Lung (tissue), 12 donors: ENCODE measurements around the gene AP2B1. TPM values are rescaled to one million over a fixed set of nuclear protein-coding genes. Genes with fewer than 3 reads are reported as not detected.
"Not testable (repeated sequence)": the region's sequence is repeated elsewhere in the genome, so short reads cannot be mapped to it uniquely, and the experiment has no call there.

ENCODE experiments used
- ATAC-seq: fragments of 200-7000 bp; cut with Tn5 transposase; one replicate; pipeline ENCODE4 v1.9.1; 2020; ENCODE audit warnings: moderate number of reproducible peaks; ENCODE audit not compliant: insufficient read depth, low FRiP score
- DNase-seq, 3 donors: peaks; one replicate each; pipeline ENCODE4 v3.0.0-alpha.2; 2013 to 2017
- H3K27ac ChIP-seq, 2 donors: one replicate each; pipeline ENCODE4 v1.5.1; 2013; ENCODE audit warnings: mild to moderate bottlenecking in 2 of 2, moderate library complexity in 2 of 2, control low read depth in 1 of 2, inconsistent platforms in 1 of 2, low read depth in 1 of 2, low read length in 1 of 2
- H3K27me3 ChIP-seq, 3 donors: one replicate each; pipeline ENCODE4 v1.5.1; 2013; ENCODE audit warnings: low read length in 2 of 3; ENCODE audit not compliant: control insufficient read depth in 3 of 3, insufficient read depth in 3 of 3
- H3K36me3 ChIP-seq, 4 donors: one replicate each; pipeline ENCODE4 v1.5.1; 2013; ENCODE audit warnings: low read length in 4 of 4, mild to moderate bottlenecking in 1 of 4, moderate library complexity in 1 of 4; ENCODE audit not compliant: control insufficient read depth in 4 of 4, insufficient read depth in 4 of 4
- H3K4me1 ChIP-seq, 5 donors: one replicate each; pipeline ENCODE4 v1.5.1; 2013; ENCODE audit warnings: low read length in 5 of 5, mild to moderate bottlenecking in 2 of 5, moderate library complexity in 1 of 5; ENCODE audit not compliant: control insufficient read depth in 5 of 5, insufficient read depth in 5 of 5
- H3K4me3 ChIP-seq: one replicate; pipeline ENCODE4 v1.5.1; 2013; ENCODE audit warnings: mild to moderate bottlenecking, control low read depth, moderate library complexity
- H3K9ac ChIP-seq, 2 donors: one replicate each; pipeline ENCODE4 v1.5.1; 2013; ENCODE audit warnings: low read length in 2 of 2, control low read depth in 1 of 2; ENCODE audit not compliant: insufficient read depth in 1 of 2
- H3K9me3 ChIP-seq, 4 donors: one replicate each; pipeline ENCODE4 v1.5.1; 2013; ENCODE audit warnings: low read length in 3 of 4, mild to moderate bottlenecking in 1 of 4, moderate library complexity in 1 of 4; ENCODE audit not compliant: control insufficient read depth in 4 of 4, insufficient read depth in 3 of 4
- WGBS, 2 donors: extraction: QIAGEN DNeasy Blood & Tissue Kit; methylation state at CpG; one replicate each; pipeline ENCODE4 v1.1.7; 2013; 5-methylcytosine and 5-hydroxymethylcytosine counted together
- polyA plus RNA-seq, 2 donors: library from polyadenylated mRNA; stranded (reverse); fragments of 200-250 nt; gene quantifications; one replicate each; pipeline ENCODE4 v1.2.1, GENCODE V29; 2013
- total RNA-seq, 2 donors: library from RNA; depleted of rRNA in 1 of 2; stranded (reverse); fragments of >200 nt in 1 of 2; gene quantifications; one replicate each; pipeline ENCODE4 v1.2.1, GENCODE V29; 2014 to 2021
- TF ChIP-seq, protein P1 (sequence below): IDR thresholded peaks from 2 replicates; pipeline ENCODE4 v1.5.1; 2012; ENCODE audit warnings: mild to moderate bottlenecking; ENCODE audit errors: control extremely low read depth, extremely low read depth
- donor health status: control.
- donor health status: control.
- donor health status: Bipolar disorder and iron deficiency.
- donor health status: healthy.
- donor health status: DM: yes; HTN: yes; CAD: no.

The AP2B1 gene
- total and polyA plus RNA-seq, 4 donors = 52.9 to 156 (median 82.4) TPM

DNA sequence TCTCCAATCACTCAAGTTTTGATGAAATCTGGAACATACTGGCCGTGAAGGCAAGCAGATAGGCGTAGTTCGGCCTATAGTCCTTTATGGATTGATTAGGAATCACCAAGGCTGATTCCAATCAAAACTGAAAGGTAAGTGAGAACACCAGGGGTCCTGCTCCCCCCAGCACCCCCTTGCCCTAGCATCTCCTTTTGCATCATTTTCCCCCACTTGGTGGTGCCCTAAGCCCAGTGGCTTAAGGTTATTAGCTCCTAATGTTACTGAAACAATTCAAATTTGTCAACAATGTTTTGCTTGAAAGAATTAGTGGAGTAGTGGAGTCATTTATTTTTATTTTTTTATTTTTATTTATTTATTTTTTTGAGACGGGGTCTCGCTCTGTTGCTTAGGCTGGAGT lies 31.4 kb upstream of the AP2B1 start:
- TF ChIP-seq, protein P1, sequence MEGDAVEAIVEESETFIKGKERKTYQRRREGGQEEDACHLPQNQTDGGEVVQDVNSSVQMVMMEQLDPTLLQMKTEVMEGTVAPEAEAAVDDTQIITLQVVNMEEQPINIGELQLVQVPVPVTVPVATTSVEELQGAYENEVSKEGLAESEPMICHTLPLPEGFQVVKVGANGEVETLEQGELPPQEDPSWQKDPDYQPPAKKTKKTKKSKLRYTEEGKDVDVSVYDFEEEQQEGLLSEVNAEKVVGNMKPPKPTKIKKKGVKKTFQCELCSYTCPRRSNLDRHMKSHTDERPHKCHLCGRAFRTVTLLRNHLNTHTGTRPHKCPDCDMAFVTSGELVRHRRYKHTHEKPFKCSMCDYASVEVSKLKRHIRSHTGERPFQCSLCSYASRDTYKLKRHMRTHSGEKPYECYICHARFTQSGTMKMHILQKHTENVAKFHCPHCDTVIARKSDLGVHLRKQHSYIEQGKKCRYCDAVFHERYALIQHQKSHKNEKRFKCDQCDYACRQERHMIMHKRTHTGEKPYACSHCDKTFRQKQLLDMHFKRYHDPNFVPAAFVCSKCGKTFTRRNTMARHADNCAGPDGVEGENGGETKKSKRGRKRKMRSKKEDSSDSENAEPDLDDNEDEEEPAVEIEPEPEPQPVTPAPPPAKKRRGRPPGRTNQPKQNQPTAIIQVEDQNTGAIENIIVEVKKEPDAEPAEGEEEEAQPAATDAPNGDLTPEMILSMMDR = no peak
- WGBS, 2 donors = 89 to 90% methylated on average over 5 of the region's 5 CpGs
- Histone ChIP-seq H3K27me3 (peaks cover 0 to 12% (median 0%) of the 10 kb centered on the region in 3 donors), H3K4me3 (no peak overlapping the region), H3K9me3 (no peaks in the 10 kb centered on the region), H3K4me1 (peaks cover 0 to 2% (median 0%) of the 10 kb centered on the region in 5 donors), H3K9ac (no peak overlapping the region), H3K27ac (no peak overlapping the region), H3K36me3 (no peaks in the 10 kb centered on the region)
- ATAC-seq (no peak), DNase-seq (peak in 1 of 3 donors; percentile 45)

DNA sequence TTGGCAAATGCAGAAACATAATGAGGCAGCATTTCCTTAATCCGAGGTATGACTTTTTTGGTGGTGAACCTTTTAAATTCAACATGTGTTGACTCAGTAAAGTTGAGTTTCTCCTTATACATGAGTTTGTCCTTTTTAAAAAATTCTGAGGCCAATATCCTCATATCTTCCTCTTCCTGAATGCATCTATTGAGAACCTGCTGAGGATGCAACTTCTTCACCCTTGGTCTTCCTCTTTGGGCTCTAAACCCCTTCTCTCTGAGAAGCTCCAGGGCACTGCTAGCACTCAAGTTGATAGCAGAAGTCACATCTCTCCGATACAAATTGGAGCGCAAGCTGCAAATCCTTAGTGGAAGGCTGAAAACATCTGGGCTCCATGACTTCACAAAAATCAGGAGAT lies 29.8 kb upstream of the AP2B1 start:
- TF ChIP-seq, protein P1 = no peak
- Histone ChIP-seq H3K9ac (no peak overlapping the region), H3K27me3 (peaks cover 0 to 12% (median 0%) of the 10 kb centered on the region in 3 donors), H3K36me3 (no peaks in the 10 kb centered on the region), H3K27ac (no peak overlapping the region), H3K4me3 (no peak overlapping the region), H3K4me1 (peaks cover 0 to 2% (median 0%) of the 10 kb centered on the region in 5 donors), H3K9me3 (no peaks in the 10 kb centered on the region)
- WGBS, 2 donors = 73 to 85% methylated on average over 3 of the region's 3 CpGs
- ATAC-seq (no peak), DNase-seq (no peak)

DNA sequence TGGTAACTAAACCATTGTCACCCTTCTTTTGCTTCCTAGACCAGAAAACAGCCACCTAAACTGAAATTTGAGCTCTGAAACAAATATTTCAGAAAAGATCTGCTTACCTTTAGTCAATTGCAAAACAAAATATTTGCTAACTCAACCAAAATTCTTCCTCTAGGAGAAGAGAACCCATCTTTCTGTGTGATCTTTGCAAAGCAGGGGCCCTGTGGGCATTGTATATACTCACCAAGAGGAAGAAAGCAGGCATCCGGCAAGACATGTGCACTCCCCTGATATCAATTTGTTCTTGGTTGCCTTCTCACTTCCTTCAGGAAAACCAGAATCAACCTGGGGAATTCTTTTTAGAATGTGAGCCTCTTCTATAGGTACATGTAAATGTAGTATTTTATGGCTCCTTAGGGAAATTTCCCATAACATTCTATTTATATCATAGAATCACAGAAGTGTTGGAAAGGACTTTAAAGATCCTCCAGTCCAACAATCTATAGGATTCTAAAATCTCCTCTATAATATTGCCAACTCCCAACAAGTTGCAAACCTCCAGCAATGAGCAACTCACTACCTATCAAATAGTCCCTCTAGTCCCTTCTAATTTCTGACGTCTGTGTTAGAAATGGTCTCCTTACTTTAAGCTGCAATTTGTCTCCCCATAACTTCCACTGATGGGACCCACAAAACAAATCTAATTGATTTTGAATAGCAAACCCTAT lies 27.5 kb upstream of the AP2B1 start:
- peaks cover 0 to 6% (median 0%) of the 10 kb centered on the region in 3 donors for H3K27me3 ChIP-seq
- H3K4me3 ChIP-seq = no peak overlapping the region
- H3K4me1 ChIP-seq = peaks cover 0 to 2% (median 0%) of the 10 kb centered on the region in 5 donors
- no peaks in the 10 kb centered on the region for H3K9me3 ChIP-seq
- no peaks in the 10 kb centered on the region for H3K36me3 ChIP-seq
- DNase-seq (no peak), ATAC-seq (no peak)
- TF ChIP-seq, protein P1 = no peak
- H3K27ac ChIP-seq = no peak overlapping the region
- no peak overlapping the region for H3K9ac ChIP-seq
- WGBS, 2 donors = 30 to 52% methylated on average over 2 of the region's 2 CpGs

DNA sequence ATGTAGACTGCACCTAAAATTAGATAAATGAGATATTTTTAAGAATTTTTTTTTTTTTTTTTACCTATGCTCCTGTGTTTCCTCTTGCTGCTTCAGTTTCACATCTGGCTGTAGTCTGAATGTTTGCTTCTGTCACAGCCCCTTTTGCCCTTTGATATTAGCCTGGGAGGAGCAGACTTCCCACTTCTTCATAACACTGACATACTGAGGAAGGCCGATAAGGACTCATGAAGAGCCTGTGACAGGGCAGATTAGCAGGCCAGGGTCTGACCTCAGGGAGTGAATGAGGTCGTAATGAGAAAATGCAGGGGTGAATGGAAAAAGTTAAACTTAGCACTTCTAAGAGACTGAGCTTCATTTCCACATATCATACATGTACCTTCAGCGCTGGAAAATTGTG lies 26.4 kb upstream of the AP2B1 start, which contains the start of gene SLFN14:
SLFN14 (minus strand) TSS at position 117 of the 400 bp plus-strand sequence. CDS start 2,757 bp downstream, outside the sequence.
- TF ChIP-seq, protein P1 = no peak
- Histone ChIP-seq H3K9me3 (no peaks in the 10 kb centered on the region), H3K27me3 (peaks cover 0 to 6% (median 0%) of the 10 kb centered on the region in 3 donors), H3K36me3 (no peaks in the 10 kb centered on the region), H3K4me3 (no peak within 1 kb of the TSS), H3K9ac (no peak within 1 kb of the TSS), H3K4me1 (peaks cover 0 to 2% (median 0%) of the 10 kb centered on the region in 5 donors), H3K27ac (peak within 1 kb of the TSS in 1 of 2 donors; percentile 23)
- DNase-seq (peak in 1 of 3 donors; percentile 41), ATAC-seq (no peak)
- 23 to 40% methylated on average over 3 of the region's 3 CpGs for WGBS, 2 donors

DNA sequence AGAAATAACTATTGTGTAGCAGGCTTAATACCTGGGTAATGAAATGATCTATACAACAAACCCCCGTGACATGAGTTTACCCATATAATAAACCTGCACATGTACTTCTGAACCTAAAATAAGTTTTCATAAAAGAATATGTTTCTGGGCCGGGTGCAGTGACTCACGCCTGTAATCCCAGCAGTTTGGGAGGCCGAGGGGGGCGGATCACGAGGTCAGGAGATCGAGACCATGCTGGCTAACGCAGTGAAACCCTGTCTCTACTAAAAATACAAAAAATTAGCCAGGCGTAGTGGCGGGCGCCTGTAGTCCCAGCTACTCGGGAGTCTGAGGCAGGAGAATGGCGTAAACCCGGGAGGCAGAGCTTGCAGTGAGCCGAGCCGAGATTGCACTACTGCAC lies 23.9 kb upstream of the AP2B1 start:
- not testable (repeated sequence) for H3K36me3 ChIP-seq, H3K9me3 ChIP-seq, H3K9ac ChIP-seq, H3K27ac ChIP-seq, DNase-seq, ATAC-seq, H3K4me1 ChIP-seq, H3K4me3 ChIP-seq, H3K27me3 ChIP-seq
- 89 to 94% methylated on average over 14 to 16 of the region's 16 CpGs for WGBS, 2 donors
